GM21723 (cell line): Measurements from ENCODE around the gene FLT3.
"Not testable (repeated sequence)": the region's sequence is repeated elsewhere in the genome, so short reads cannot be mapped to it uniquely, and the experiment has no call there.

ENCODE experiments used
- ATAC-seq: cut with Tn5 transposase; IDR thresholded peaks from one replicate; pipeline ENCODE4 v1.9.1; 2021; ENCODE audit warnings: mild to moderate bottlenecking, moderate library complexity; ENCODE audit not compliant: unreplicated experiment

FLT3 gene

DNA sequence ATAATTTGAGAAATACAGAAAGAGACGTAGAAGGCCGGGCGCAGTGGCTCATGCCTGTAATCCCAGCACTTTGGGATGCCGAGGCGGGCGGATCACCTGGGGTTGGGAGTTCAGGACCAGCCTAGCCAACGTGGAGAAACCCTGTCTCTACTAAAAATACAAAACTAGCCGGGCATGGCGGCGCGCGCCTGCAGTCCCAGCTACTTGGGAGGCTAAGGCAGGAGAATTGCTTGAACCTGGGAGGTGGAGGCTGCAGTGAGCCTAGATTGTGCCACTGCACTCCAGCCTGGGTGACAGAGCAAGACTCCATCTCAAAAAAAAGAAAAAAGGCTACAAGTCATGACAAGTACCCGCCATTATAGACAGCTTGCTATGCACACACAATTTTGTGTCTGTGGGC, 95.4 kb downstream of the FLT3 start:
- ATAC-seq = not testable (repeated sequence)

DNA sequence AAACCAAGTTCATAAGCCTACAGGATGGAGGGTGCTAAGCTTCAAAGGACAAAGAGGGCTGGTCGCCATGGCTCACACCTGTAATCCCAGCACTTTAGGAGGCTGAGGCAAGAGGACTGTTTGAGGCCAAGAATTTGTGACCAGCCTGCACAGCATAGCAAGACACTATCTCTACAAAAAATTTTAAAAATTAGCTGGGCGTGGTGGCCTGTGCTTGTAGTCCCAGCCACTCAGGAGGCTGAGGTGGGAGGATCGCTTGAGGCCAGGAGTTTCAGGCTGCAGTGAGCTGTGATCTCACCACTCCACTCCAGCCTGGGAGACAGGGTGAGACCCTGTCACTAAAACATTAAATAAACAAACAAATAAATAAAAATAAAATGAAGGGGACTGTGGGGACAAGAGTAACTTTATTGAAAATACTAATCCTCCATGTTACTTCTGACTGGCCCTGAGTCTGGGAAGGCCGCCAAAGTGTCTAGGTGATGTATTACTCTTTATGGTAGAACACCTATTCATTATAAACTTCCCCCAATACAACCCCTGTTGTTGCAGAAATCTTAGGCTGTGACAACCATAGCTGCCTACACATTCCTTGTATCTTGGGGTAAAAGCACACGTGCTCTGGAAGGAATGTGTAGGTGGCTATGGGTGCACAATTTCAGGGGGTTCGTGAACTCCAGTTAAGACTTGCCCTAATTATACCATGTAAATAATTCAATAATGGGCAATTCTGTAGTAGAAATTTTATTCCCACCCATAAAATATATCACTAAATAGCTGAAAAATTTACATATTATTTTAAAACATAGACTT, 97.3 kb downstream of the FLT3 start:
- no peak for ATAC-seq

DNA sequence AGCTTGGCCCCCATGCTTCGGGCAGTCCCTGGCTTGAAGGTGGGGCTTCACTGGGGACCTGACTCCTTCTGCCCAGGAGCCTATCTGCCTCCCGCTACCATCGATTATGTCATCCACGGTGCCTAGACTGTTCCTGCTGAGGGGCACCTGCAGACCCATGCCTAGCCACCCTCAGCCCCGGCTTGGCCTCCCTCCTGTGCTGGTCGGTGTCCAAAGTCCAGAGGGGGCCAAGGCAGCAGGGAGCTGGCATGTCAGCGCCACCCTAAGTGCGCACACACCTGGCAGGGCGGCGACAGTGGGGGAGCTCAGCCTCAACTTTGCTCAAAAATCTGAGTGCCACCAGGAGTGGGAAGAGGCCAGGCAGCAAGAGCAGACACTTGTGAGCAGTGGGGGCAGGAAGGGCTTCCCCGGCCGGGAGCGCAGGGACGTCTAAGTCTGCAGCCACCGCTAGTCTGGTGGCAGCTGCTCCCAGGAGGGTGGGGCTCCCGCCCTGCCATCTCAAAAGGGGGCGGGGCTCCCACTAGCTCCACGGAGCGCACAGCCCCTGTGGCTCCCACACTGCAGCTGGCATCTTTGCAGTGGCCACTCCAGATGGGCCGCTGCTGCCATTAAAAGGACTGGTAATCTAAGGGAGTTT, 98.4 kb downstream of the FLT3 start:
- no peak for ATAC-seq

DNA sequence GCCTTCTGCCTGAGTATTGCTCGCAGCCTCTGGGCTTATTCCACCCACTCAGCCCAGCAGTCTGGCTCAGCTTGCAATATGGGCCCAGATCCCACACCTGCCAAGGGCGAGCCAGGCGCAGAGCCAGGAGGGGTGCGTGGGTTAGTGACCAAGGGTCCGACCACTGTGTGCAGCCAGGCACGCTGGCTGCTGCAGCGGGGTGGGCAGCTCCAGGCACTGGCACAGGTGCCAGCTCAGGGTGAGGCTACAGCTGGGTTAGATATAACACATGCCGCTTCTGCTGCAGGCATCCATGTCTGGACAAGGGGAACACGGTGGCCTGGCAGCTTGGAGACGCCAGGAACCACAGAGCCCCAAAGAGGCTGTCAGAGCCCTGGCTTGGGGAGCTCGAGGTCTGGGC, 99.3 kb downstream of the FLT3 start:
- ATAC-seq = no peak

DNA sequence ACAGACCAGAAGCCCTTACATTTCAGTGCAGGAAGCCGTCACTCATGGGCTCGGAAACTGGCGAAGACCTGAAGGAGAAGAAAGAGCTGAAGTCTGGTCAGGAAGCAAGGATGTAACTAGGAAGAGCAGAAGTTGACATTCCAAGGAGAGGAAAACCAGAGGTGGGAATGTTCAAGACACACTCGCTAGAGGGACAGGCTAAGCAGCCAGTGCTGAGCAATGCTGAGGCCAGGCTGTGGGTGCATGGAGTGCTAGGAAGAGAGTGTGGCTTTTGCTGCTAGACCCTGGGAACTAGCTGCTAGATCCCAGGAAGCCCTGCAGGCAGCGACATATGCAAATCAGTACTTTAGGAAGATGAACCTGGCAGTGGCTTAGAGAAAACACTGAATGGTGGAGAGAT, 99.8 kb downstream of the FLT3 start:
- ATAC-seq = no peak

DNA sequence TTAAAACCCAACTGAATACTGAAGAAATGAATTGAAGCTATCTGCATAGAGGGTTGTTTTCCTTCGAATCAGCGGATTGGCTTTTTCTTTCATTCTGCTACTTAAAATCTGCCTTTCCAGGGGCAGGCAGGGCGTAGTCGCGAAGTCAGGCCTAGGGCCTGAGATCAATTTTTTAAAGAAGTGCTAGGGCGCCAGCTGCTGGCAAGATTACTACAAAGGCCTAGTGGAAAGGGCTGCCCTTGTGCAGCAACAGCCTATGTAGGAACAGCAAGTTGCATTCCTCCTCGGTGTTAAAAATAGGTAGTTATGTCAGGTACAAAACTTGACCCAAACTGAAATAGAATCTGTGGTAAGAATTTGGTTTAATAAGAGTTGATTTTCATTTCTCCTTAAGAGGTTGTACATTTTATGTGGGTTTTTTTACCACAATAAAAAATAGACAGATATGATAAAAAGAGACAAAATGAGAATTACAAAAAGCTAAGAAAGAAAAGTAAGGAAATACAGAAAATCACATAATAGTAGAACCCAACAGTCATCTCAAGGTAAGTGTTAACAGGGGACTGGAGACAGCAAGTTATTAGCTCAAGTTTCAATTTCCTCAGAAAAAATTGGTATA, 102.4 kb downstream of the FLT3 start:
- ATAC-seq = no peak

DNA sequence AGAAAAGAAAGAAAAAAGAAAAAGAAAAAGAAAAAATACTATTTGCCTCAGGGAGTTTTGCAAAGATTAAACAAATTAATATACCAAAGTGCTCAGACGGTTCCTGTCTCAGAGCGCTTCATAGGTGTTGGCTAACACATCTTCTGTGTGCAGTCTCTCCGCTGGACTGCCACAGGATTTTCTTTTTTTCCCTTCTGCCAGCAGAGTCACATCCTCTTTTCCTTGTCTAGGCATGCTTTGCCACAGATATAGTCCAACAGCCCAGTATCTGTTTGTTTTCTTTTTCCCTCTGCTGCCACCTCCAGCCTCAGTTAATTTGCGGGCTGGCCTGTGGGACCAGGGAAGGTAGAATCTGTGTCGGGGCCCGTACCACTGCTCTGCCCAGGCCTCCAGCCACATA, 108.5 kb downstream of the FLT3 start:
- ATAC-seq = no peak

DNA sequence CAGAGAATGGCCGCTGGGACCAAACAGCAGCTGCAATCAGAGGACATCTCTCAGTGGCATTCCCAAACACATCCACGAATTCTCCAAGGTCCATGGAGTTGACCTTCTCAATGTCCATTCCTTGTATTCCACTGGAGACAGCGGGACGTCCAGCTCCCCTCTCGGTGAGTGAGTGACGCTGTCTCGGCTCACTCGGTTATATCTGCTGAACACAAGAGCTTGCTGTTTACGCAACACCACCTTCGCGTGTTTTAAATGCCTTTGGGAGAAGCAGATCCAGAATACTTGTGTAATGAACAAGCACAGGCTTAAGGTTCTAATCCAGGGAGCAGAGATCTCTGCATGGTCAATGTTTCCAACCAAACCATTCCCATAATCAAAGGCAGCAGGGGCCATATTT, 111.9 kb downstream of the FLT3 start, which contains the start of gene URAD:
Gene URAD (minus strand): TSS at position 174 of the 400 bp plus-strand sequence. CDS start 56 bp downstream, at position 118.
- ATAC-seq = no peak

DNA sequence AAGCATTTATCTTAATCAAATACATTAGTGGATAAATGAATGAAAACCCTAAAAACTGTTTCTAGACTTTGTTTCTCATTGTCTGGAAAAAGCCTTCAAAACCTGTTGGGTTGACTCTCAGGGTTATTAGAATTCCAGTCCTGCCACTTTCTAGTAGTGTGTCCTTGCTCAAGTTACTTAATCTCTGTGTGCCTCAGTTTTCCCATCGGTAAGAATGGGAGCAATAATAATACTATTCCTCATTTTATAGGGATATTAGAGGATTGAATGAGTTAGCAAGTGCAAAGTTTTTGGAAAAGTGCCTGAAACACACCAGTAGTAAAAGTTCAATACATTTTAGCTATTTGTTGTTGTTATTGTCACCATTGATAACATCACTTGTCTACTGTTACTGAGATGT, 114.8 kb downstream of the FLT3 start:
- ATAC-seq = no peak

DNA sequence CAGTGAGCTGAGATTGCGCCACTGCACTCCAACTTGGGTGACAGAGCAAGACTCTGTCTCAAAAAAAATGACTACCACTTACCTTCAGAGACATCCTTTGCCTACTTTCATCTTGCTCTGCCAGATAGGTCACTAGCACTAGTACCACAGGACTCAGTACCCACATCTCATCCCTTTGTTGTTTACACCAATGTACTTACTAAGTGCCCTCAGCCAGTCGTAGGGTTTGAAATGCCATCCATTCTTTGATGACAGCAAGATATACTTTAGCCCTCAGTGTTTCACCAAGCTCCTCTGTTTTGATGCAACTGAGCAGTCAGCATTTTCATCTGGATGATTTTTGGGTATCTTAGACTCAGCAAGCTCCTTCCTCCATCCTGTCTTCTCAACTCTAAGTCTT, 118.0 kb downstream of the FLT3 start:
- no peak for ATAC-seq

DNA sequence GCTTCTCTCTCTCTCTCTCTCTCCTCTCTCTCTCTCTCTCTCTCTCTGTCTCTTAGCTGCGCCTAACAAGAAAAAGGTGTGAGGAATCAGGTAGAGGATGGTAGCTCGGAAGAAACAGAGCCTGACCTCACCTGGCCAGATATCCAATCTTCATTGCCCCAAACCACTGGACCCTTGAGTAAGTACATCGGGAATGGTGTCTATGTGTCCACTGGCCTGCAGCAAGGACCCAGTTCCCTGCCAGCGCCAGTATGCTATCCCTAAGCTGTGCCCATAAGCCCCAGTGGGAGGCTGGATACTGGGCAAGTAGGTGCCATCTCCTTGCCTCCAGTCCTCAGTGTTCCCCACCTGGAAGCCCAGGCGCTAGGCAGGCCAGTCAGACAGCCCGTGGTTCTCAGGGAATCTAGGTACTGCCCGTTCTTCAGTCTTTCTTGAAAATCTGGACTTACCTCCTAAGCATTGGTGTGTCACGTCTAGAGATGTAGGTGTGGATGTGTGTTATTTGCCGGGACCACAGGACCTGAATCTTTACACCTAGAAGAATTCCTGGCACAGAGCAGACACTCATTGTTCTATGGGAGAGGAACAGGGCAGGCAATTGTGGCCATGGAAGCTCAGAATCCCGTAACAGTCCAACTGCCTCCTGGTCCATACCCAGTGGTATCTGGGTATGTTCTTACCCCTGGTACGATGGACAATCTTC, 119.2 kb downstream of the FLT3 start:
- no peak for ATAC-seq

DNA sequence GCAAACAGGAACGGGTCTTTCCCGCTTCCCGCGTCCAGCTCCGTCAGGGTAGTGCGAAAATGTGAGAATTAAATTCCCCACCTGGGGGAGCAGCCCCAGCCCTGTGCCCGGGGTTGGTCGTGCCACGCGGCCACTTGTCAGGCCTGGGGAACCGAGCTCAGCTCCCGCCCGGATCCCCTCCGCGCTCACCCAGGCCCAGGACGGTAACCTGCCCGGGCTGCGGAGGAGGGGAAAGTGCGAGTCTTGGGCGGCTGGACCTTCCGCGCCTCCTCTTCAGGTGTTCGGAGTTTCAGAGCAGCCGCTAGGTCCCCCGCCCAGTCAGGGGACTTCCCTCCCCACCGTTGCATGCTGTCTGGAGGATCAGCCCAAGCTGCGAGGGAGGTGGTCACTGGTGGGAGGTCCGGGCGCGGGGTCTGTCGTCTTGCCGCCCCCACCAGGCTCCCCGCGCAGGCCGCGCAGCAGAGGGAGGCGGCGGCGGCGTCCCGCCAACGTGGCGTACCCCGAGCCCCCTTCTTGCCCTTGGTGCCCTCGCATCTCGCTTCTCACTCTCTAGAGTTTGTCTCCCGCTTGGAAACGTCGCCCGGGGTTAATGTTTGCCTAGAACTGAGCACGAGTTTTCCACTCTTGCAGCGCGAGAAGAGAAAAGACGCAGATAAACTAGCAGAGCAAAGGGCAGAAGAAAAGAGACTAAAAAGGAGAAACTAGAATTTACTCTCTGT, 119.9 kb downstream of the FLT3 start:
- no peak for ATAC-seq

DNA sequence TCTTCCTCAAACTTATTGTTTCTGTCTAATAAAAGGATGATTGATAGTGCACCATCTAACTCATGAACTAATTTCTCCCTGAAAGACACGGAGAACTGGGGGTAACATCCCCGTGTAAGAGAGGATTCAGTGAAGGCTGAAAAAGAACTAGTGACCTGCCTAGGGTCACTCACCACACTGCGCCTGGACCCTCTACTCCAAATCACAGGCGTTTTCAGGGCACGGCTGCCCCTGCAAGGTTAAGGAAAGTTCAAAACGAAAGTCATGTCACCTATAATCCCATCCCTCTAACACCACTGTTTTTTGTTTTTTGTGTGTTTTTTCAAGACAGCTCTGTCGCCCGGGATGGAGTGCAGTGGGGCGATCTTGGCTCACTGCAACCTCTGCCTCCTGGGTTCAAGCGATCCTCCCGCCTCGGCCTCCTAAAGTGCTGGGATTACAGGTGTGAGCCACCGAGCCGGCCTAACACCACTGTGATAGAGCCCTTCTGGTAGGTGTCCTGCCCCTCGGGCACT, 120.6 kb downstream of the FLT3 start:
- no peak for ATAC-seq

DNA sequence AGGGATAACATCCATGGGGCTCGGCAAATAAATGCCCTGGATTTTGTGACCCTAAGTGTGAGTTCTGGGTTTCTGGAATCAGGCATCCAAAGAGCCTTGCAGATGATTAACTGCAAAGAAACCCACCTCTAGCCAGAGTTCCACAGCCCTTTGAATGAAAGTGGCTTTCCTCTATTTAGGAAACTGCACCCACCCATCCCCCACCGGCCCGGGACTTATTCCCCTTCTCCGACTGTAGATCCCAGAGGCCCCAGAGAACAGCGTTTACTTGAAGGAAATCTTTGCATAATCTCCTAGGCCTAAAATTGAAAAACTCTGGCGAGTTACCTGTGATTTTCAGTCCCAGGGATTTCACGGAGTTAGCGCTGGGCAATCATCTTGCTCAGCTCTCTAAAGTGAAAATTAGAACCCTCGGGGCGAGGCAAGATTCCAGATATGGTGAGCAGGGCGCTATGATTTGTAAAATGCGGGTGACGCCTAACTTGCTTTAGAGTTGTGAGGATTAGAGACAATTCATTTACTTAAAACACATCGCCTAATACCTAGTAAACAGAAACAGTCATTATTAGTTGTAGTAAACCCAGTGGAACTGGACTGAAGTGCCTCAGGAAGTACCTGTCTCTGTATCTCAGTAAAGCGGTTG, 121.3 kb downstream of the FLT3 start:
- no peak for ATAC-seq

DNA sequence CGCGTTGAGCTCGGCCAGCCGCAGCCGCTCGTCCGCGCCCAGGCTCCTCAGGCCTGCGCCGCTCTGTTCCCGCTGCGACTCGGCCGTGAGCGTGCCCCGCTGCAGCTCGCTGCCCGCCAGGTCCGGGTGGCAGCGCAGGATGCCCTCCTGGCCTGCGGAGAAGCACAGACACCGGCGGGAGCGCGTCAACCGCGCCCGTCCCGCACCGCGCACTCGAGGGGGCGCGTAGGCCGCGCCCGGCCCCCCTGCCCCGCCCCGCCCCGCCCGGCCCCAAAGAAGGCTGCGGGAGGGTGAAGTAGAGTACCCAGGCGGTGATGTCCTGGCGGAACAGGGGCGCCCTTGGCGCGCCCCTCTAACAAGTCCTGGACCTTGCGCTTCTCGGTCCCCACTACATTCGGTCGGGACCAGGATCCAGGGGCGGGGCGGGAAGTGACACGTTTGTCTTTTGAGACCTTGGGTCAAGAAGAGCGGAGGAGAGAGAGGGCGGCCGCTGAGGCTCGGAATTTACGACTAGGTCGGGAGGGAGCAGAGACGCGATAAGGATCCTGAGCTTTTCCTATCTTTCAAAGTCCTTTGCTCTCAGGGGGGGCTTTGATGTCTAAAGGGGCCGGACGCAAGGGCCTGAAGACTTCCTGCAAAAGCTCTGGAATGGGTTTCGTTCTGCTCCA, 121.9 kb downstream of the FLT3 start:
- ATAC-seq = no peak

DNA sequence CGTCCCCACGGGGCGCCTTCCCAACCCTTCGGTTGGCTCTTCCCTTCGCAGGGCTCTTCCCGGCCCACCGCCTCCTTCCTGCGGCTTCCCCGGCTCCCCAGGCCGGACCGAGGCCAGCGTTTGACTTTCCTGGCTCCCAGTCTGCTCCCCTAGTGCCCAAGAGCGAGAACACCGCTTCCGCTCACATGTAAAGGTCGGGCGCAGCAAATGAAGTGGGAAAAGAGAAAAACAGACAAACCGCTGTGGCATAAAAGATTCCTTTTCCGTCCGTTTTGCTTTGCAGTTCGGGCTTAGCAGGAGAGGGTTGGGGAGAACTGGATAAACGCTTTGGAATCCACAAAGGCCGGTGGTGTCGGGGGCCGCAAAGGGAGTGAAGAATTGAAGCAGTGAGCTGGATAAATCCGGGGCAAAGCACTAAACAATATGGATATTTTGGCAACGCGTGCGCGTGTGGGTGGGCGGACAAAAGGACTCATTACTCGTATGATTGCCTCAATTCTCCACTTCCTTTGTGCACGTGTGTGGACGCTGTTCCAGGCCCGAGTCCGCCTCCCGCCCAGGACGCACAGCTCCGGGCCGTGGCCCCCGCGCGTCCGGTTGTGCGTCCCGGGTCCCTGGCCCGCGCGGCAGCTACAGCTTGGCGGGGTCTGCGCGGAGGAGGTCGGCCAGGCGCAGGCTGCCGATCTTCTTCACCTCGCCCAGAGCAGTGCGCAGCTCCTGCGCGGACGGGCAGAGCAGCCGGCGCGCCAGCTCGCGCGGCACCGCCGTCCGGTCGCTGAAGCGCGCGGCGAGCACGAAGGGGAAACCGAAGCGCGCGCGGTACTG, 122.7 kb downstream of the FLT3 start:
- no peak for ATAC-seq

DNA sequence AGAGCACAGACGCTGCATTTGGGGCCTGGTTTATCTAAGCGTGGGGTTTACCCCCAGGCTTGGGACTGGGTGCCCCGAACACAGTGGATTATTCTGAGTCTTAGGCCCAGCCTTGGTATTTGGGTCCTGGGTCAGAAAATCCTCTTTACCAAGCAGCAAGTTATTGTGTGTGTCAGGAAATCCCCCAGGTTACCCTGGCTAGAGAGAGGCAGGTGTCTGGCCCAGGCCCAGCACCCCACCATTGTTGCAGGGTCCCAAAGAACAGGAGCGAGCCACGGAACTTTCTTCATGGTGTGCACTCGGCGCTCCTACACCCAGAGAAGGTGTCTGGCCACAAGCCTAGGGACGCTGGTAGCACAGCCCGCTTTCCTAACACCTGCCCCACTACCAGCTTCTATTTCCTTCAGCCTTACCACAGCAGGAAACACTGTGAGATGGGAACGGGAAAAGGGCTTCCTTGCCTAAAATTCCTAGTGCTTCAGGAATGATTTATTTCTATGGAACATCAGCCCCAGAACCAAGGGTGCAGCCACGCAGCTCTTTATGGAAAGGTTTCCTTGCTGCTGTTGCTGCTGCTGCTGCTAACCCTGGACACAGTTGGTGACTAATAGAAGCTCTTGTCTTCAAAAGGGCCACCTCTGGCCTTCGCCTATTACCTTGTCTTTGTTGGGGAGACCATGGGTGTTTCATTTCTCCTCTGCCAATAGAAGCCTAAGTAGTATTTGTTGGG, 123.8 kb downstream of the FLT3 start:
- ATAC-seq = no peak
